T-helper 2 cell treated with Interferon-gamma antibody and Interleukin-4, amounts not matched to agents 5 μg/mL and 100 μg/mL, for 36 hours (primary cell): Measurements from ENCODE around the gene SRCIN1.
A peak's percentile ranks its signal among the peaks of the same experiment; 100 is the strongest.

Source experiments
- DNase-seq: peaks from one replicate; pipeline ENCODE4 v3.0.0; 2021; ENCODE audit warnings: low spot score
- H3K27ac Mint-ChIP-seq: one replicate; pipeline ENCODE4 v1.8.0; 2021; ENCODE audit warnings: mild to moderate bottlenecking, mixed read lengths
- H3K27me3 Mint-ChIP-seq: one replicate; pipeline ENCODE4 v1.8.0; 2021; ENCODE audit warnings: low read depth, mixed read lengths
- H3K36me3 Mint-ChIP-seq: one replicate; pipeline ENCODE4 v1.8.0; 2021; ENCODE audit warnings: low read depth, mixed read lengths
- H3K4me1 Mint-ChIP-seq: one replicate; pipeline ENCODE4 v1.8.0; 2021; ENCODE audit warnings: low read depth, mixed read lengths
- H3K4me3 Mint-ChIP-seq: one replicate; pipeline ENCODE4 v1.8.0; 2022; ENCODE audit warnings: mild to moderate bottlenecking, moderate library complexity, mixed read lengths
- H3K9me3 Mint-ChIP-seq: one replicate; pipeline ENCODE4 v1.8.0; 2021; ENCODE audit warnings: mixed read lengths

The SRCIN1 gene

GRCh38 chr17:38585918-38586529 lies 19.7 kb downstream of the SRCIN1 start:
- Mint-ChIP-seq H3K4me1 (peaks cover 6% of the 10 kb centered on the region), H3K27me3 (peaks cover 79% of the 10 kb centered on the region), H3K27ac (no peak overlapping the region), H3K9me3 (no peaks in the 10 kb centered on the region), H3K36me3 (no peaks in the 10 kb centered on the region), H3K4me3 (no peak overlapping the region)
- DNase-seq, result no peak

GRCh38 chr17:38585056-38585917 lies 20.5 kb downstream of the SRCIN1 start:
- H3K4me1 Mint-ChIP-seq, result peaks cover 5% of the 10 kb centered on the region
- H3K27ac Mint-ChIP-seq, result no peak overlapping the region
- H3K36me3 Mint-ChIP-seq, result no peaks in the 10 kb centered on the region
- no peak overlapping the region for H3K4me3 Mint-ChIP-seq
- peaks cover 77% of the 10 kb centered on the region for H3K27me3 Mint-ChIP-seq
- DNase-seq, result no peak
- no peaks in the 10 kb centered on the region for H3K9me3 Mint-ChIP-seq

GRCh38 chr17:38584350-38584925 lies 21.3 kb downstream of the SRCIN1 start:
- peaks cover 5% of the 10 kb centered on the region for H3K4me1 Mint-ChIP-seq
- H3K4me3 Mint-ChIP-seq, result no peak overlapping the region
- peaks cover 78% of the 10 kb centered on the region for H3K27me3 Mint-ChIP-seq
- no peaks in the 10 kb centered on the region for H3K36me3 Mint-ChIP-seq
- H3K9me3 Mint-ChIP-seq, result no peaks in the 10 kb centered on the region
- no peak overlapping the region for H3K27ac Mint-ChIP-seq
- DNase-seq, result peak; percentile 52

GRCh38 chr17:38583828-38584349 lies 21.9 kb downstream of the SRCIN1 start:
- Mint-ChIP-seq H3K36me3 (no peaks in the 10 kb centered on the region), H3K27me3 (peaks cover 78% of the 10 kb centered on the region), H3K27ac (no peak overlapping the region), H3K9me3 (no peaks in the 10 kb centered on the region), H3K4me1 (peaks cover 5% of the 10 kb centered on the region), H3K4me3 (no peak overlapping the region)
- DNase-seq, result no peak

- DNase-seq, result no peak
- H3K4me1 Mint-ChIP-seq, result peaks cover 5% of the 10 kb centered on the region
- H3K36me3 Mint-ChIP-seq, result no peaks in the 10 kb centered on the region
- no peaks in the 10 kb centered on the region for H3K9me3 Mint-ChIP-seq
- H3K27ac Mint-ChIP-seq, result no peak overlapping the region
- no peak overlapping the region for H3K4me3 Mint-ChIP-seq
- peaks cover 74% of the 10 kb centered on the region for H3K27me3 Mint-ChIP-seq
Observed at GRCh38 chr17:38583176-38583575, 22.6 kb downstream of the SRCIN1 start.

GRCh38 chr17:38582069-38582468 lies 23.7 kb downstream of the SRCIN1 start:
- Mint-ChIP-seq H3K36me3 (no peaks in the 10 kb centered on the region), H3K4me3 (no peak overlapping the region), H3K9me3 (no peaks in the 10 kb centered on the region), H3K4me1 (peaks cover 3% of the 10 kb centered on the region), H3K27ac (no peak overlapping the region), H3K27me3 (peaks cover 75% of the 10 kb centered on the region)
- no peak for DNase-seq

GRCh38 chr17:38579934-38580333 lies 25.8 kb downstream of the SRCIN1 start:
- no peaks in the 10 kb centered on the region for H3K9me3 Mint-ChIP-seq
- H3K27me3 Mint-ChIP-seq, result peaks cover 79% of the 10 kb centered on the region
- no peak overlapping the region for H3K4me3 Mint-ChIP-seq
- H3K27ac Mint-ChIP-seq, result no peak overlapping the region
- peak; percentile 15 for DNase-seq
- H3K4me1 Mint-ChIP-seq, result peaks cover 3% of the 10 kb centered on the region
- H3K36me3 Mint-ChIP-seq, result no peaks in the 10 kb centered on the region

GRCh38 chr17:38579083-38579480 lies 26.7 kb downstream of the SRCIN1 start:
- H3K4me1 Mint-ChIP-seq, result no peaks in the 10 kb centered on the region

GRCh38 chr17:38578229-38579082 lies 27.3 kb downstream of the SRCIN1 start:
- Mint-ChIP-seq H3K9me3 (no peaks in the 10 kb centered on the region), H3K4me1 (no peaks in the 10 kb centered on the region), H3K36me3 (no peaks in the 10 kb centered on the region), H3K27me3 (peaks cover 86% of the 10 kb centered on the region), H3K4me3 (no peak overlapping the region), H3K27ac (no peak overlapping the region)
- no peak for DNase-seq

More at GRCh38 chr17:38579083-38579480, 26.7 kb downstream of the SRCIN1 start:
- H3K4me3 Mint-ChIP-seq, result no peak overlapping the region
- no peaks in the 10 kb centered on the region for H3K9me3 Mint-ChIP-seq
- no peak for DNase-seq
- H3K27ac Mint-ChIP-seq, result no peak overlapping the region
- peaks cover 79% of the 10 kb centered on the region for H3K27me3 Mint-ChIP-seq
- no peaks in the 10 kb centered on the region for H3K36me3 Mint-ChIP-seq

GRCh38 chr17:38577645-38578173 lies 28.0 kb downstream of the SRCIN1 start:
- DNase-seq, result no peak
- Mint-ChIP-seq H3K4me3 (no peak overlapping the region), H3K36me3 (no peaks in the 10 kb centered on the region), H3K9me3 (no peaks in the 10 kb centered on the region), H3K4me1 (no peaks in the 10 kb centered on the region), H3K27me3 (peaks cover 86% of the 10 kb centered on the region), H3K27ac (no peak overlapping the region)

- Mint-ChIP-seq H3K27ac (no peak overlapping the region), H3K9me3 (no peaks in the 10 kb centered on the region), H3K27me3 (peaks cover 82% of the 10 kb centered on the region), H3K36me3 (no peaks in the 10 kb centered on the region), H3K4me1 (no peaks in the 10 kb centered on the region), H3K4me3 (no peak overlapping the region)
- DNase-seq, result no peak
Observed at GRCh38 chr17:38577244-38577643, 28.5 kb downstream of the SRCIN1 start.

GRCh38 chr17:38575781-38576180 lies 30.0 kb downstream of the SRCIN1 start:
- DNase-seq, result no peak
- H3K4me1 Mint-ChIP-seq, result no peaks in the 10 kb centered on the region
- H3K27me3 Mint-ChIP-seq, result peaks cover 85% of the 10 kb centered on the region
- no peak overlapping the region for H3K27ac Mint-ChIP-seq
- H3K4me3 Mint-ChIP-seq, result no peak overlapping the region
- H3K9me3 Mint-ChIP-seq, result no peaks in the 10 kb centered on the region
- H3K36me3 Mint-ChIP-seq, result no peaks in the 10 kb centered on the region

- DNase-seq, result no peak
- H3K27ac Mint-ChIP-seq, result no peak overlapping the region
- H3K4me3 Mint-ChIP-seq, result no peak overlapping the region
- no peaks in the 10 kb centered on the region for H3K4me1 Mint-ChIP-seq
- H3K9me3 Mint-ChIP-seq, result no peaks in the 10 kb centered on the region
- H3K27me3 Mint-ChIP-seq, result peaks cover 84% of the 10 kb centered on the region
- no peaks in the 10 kb centered on the region for H3K36me3 Mint-ChIP-seq
Observed at GRCh38 chr17:38574712-38575111, 31.0 kb downstream of the SRCIN1 start.
